DMS79 treated with DMSO at 0.1 percent for 48 hours (cell line): ENCODE measurements around the gene CAPN13.

Source experiments
- DNase-seq: peaks from one replicate; lab custom pipeline; 2025; lab: John Stamatoyannopoulos, UW

Gene CAPN13, protein sequence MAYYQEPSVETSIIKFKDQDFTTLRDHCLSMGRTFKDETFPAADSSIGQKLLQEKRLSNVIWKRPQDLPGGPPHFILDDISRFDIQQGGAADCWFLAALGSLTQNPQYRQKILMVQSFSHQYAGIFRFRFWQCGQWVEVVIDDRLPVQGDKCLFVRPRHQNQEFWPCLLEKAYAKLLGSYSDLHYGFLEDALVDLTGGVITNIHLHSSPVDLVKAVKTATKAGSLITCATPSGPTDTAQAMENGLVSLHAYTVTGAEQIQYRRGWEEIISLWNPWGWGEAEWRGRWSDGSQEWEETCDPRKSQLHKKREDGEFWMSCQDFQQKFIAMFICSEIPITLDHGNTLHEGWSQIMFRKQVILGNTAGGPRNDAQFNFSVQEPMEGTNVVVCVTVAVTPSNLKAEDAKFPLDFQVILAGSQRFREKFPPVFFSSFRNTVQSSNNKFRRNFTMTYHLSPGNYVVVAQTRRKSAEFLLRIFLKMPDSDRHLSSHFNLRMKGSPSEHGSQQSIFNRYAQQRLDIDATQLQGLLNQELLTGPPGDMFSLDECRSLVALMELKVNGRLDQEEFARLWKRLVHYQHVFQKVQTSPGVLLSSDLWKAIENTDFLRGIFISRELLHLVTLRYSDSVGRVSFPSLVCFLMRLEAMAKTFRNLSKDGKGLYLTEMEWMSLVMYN

GRCh38 chr2:30807249-30807648, at the start of gene CAPN13:
TSS of gene CAPN13 (minus strand) at chr2:30807446. CDS start at chr2:30787325, 20,121 bp downstream.
- DNase-seq = no peak

GRCh38 chr2:30847841-30848240, 40.6 kb upstream of the CAPN13 start:
- no peak for DNase-seq

DNA sequence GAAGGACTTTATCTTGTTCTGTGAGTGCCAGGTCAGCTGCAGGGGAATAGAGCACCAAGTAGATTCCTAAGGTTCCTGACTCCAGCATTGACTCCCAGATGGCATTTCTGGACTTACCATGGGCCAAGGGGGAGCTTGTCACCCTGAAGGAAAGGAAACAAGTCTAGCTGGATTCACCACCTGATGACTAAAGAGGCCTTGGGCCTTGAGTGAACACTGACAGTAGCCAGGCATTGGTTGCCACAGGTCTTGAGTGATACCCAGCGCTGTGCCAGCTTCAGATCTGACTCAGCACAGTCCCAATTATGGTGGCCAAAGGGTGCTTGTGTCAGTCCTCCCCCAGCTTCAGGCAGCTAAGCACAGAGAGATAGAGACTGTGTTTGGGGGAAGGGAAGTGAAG, 40.1 kb upstream of the CAPN13 start:
- no peak for DNase-seq

DNA sequence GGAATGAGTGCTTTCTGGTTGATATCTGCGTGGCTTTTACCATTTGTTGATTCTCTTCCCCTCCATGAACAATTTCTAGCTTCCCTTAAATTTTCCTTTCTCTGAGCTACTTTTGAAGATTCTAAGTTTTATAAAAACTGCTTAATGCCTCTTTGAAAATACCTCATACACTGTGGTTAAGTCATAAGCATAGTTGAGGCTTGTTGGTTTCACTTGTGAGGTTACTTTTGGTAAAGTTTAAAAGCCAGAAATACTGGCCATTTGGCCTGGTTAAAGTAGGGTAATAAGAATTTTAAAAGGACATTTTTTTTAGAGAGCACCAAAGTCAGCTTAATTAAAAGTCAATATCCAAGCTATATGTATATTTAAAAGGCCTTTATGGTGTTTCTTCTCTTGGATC, 21.3 kb upstream of the CAPN13 start:
- DNase-seq = no peak

GRCh38 chr2:30826916-30827315, 19.7 kb upstream of the CAPN13 start:
- DNase-seq = no peak

DNA sequence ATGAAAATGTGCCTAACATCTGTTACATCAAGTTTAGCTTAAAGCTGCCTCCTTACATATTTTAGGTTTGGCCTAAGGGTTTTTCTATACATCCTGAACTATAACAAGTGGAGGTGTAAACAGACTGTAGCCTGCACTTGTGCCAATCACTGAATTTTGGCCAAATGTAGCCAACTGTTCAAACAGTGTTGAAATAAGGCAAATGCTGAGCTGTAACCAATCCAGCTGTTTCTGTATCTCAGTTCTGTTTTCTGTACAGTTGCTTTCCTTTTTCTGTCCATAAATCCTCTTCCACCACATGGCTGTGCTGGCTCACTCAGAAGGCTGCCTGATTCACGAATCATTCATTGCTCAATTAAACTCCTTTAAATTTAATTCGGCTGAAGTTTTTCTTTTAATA, 19.2 kb upstream of the CAPN13 start:
- no peak for DNase-seq

DNA sequence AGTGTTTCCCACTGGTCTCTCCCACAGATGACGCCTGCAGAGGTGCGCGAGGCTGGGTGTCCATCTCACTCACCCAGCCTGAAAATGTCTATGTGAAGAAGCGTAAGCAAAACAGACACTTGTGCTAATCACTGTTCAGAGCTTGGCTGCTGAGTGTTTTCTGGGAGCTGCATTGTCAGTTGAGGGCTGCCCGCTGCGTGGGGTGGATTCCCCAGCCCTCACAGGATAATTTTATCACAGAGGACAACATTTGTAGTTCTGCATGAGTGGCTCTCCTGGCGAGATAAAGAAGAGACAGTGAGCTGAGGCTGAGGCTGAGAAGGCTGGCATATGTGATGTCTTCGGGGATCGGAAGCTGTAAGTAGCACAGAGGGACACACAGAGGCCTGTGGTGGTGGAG, 16.2 kb upstream of the CAPN13 start:
- DNase-seq = no peak

DNA sequence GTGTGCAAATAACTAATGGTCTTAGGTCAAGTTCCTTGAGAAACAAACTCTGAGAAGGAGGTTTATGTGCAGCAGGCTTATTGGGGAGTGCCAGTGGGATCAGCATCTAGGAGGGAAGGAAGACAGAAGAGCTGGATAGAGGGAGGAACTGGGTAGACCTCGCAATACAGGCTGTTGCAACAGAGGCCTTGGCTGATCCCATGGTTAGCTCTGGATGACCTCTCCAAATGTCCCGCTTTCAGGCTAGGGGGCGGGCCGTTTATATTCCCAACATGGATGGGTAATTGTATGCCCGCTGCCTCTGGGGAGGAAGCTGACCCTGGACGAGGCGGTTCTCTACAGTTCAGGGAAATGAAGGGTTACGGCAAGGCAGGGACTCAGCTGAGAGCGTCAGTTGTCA, 14.7 kb upstream of the CAPN13 start:
- DNase-seq = no peak

DNA sequence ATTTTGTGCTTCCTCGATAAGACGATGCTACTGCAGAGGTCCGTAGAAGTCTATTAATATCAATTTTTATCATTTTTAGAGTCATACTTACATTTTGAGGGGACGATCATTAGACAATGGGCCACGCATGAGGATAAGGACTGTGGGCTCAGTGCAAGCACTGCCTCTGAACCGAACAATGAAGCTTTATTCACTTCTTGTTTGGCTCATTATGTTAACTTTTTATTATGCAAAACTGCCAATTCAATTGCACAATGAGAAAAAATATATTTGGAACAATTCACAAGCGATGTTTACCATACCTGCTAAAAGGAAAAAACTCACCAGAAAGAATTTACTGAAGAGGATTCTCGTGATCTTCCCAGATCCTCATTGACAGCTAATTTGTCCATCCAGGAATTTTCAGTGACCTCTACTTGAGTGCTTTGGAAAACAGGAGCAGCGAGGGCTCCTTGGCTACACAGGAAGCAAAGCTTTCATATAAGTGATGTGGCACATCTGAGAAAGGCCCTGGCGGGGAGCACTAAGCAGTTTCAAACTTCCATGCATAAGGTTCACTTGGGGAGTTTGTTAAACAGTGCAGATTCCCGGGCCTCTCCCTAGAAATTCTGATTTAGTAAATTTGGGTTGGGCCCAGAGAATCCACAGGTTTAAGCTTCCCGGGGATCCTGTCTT, 13.3 kb upstream of the CAPN13 start:
- no peak for DNase-seq

DNA sequence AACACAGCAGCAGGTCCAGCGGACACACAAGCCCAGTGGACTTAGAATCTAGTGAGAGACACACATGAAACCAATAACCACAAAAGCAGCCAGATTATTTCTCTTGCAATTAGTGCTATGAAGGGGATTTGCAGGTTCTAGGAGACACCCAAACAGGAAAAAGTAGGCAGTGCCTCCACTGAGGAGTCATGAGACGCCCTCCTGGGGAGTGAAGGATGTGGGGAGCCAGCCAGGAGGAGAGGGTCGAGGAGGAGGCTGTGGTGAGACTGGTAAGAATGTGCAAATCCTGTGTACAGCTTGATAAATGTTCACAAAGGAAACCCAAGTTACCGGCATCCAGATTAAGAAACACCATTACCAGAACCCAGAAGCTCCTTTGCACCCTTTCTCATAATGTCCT, 2.7 kb upstream of the CAPN13 start:
- DNase-seq = no peak

DNA sequence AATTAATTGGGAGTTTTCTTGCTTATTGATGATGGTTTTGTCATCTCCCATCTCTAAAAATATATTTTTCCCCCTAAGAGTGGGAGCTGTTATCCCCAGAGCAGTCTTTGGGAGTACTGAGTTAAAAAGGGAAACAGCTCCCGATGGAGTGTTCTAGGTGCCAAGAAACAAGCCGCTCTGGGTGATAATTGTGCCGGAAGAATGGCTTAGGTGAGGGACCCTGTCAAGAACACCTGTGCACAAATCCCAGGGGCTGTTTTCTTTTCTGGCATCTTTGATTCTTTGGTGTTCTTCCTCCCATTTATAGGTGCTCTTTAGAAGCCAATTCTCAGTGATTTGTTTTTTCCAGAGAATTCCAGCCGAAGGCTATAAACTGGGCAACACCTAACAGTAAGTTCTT, 1.4 kb upstream of the CAPN13 start:
- DNase-seq = no peak

DNA sequence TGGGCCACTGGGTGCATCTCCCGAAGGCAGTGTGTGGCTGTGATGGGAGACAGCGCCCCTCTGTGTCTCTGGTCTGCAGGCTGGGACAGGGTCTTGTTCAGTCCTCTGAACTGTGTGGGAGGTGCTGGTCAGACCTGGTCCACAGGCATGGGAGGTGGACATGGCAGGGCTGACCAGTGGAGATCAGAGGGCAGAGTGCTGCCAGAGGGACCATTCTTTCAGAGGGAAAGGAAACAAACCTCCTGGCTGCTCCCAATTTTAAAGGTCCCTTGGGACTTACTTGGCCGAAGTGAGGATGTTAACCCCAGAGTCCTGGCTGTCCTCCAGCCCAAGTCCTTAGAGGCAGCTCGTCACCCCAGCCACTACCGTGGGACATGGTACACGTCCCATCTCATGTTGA, 4.0 kb downstream of the CAPN13 start:
- no peak for DNase-seq

- DNase-seq = no peak
Observed at GRCh38 chr2:30802611-30803010, 4.6 kb downstream of the CAPN13 start.

- no peak for DNase-seq
Observed at GRCh38 chr2:30801821-30802455, 5.3 kb downstream of the CAPN13 start.

GRCh38 chr2:30800159-30800558, 7.1 kb downstream of the CAPN13 start:
- DNase-seq = no peak

DNA sequence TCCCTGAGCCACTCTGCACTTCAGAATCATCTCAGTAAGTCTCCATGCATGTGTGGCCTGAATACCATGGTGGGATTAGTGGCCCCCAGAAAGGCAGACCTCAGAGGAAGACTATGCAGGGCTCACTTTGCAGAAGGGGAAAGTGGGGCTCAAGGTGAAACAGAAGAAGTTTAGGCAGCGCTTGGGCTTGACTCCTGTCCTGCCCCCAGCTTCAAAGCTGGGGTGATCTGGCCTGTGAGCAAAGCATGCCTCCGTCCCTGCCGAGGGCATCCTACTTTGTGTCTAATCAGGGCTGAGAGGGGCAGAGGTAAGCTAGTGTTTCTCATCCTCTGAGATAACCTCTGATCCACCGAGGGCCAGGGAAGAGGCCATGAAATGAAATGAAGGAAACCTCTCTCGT, 7.9 kb downstream of the CAPN13 start:
- DNase-seq = no peak

- peak; percentile 26 for DNase-seq
Observed at GRCh38 chr2:30798536-30798991, 8.7 kb downstream of the CAPN13 start.

GRCh38 chr2:30797381-30798015, 9.7 kb downstream of the CAPN13 start:
- DNase-seq = no peak

- no peak for DNase-seq
Observed at GRCh38 chr2:30796699-30797098, 10.5 kb downstream of the CAPN13 start.

GRCh38 chr2:30792521-30792920, 14.7 kb downstream of the CAPN13 start:
- no peak for DNase-seq

DNA sequence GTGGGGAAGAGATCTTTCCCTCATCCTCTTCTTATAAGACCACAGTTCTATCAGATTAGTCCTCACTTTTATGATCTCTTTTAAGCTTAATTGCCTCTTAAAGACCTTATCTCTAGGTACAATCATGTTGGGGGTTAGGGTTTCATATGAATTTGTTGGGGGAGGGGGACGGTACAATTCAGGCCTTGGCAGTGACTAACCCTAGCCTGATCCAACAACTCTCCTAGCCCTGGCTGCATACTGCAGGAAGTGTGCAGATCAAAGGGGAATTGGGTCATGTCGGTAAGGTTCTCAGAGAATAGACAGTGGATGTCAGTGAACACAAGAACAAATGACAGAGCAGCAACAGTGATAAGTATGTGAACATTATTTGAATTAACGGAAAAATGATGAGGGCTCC, 16.4 kb downstream of the CAPN13 start:
- DNase-seq = no peak

DNA sequence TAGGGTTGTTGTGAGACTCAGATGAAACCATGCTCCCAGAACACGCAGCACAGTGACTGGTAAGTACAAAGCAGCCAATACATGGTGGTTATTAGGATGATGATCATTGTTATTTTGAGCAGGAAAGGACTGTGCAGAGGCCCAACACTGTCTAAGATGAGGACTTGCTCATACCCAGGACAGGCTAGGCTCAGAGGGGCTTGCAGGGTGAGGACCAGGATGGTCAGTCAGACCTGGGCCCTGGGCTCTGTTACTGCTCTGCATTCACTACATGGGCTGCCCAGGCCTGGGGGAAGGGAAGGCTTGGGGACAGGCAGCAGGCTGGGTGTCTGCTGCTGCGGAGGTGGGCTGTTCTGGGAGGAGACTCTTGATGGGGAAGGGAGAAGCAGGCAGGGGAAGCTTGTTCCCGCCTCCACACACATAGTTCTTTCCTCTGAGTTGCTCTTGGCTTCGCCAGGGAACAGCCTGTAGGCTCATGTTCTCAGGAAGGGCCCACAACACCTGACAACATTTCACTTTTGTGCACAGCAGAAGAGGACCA, 17.5 kb downstream of the CAPN13 start:
- DNase-seq = no peak
